Esophagus muscularis mucosa (tissue), 4 donors: ENCODE data around the gene CTH. TPM values are rescaled to one million over a fixed set of nuclear protein-coding genes. Genes with fewer than 3 reads are reported as not detected.
"Not testable (repeated sequence)": the region's sequence is repeated elsewhere in the genome, so short reads cannot be mapped to it uniquely, and the experiment has no call there.

Experiments used
- DNase-seq: peaks from one replicate; pipeline ENCODE4 v3.0.0-alpha.2; 2017; ENCODE audit errors: extremely low spot score
- H3K27ac ChIP-seq, 4 donors: fragments of 200-600 bp; sonication (generic); replicated peaks in 1 of 4; 1 replicate in 3 of 4; 2 replicates in 1 of 4; pipeline ENCODE4 v1.5.1; 2016 to 2019; ENCODE audit warnings: mild to moderate bottlenecking in 1 of 4
- H3K27me3 ChIP-seq, 4 donors: fragments of 200-600 bp; sonication (generic); one replicate each; pipeline versions ENCODE4 v1.5.1 to v1.6.0; 2016 to 2019
- H3K36me3 ChIP-seq, 4 donors: fragments of 200-600 bp; sonication (generic); one replicate each; pipeline ENCODE4 v1.5.1; 2016 to 2019
- H3K4me1 ChIP-seq, 4 donors: fragments of 200-600 bp; sonication (generic); one replicate each; pipeline ENCODE4 v1.5.1; 2016 to 2019
- H3K4me3 ChIP-seq, 4 donors: fragments of 200-600 bp; sonication (generic); 1 replicate in 2 of 4; 2 replicates in 2 of 4; pipeline ENCODE4 v1.5.1; 2016 to 2019; ENCODE audit warnings: mild to moderate bottlenecking in 4 of 4, moderate library complexity in 1 of 4
- H3K9me3 ChIP-seq, 4 donors: fragments of 200-600 bp; sonication (generic); 1 replicate in 3 of 4; 2 replicates in 1 of 4; pipeline ENCODE4 v1.5.1; 2016 to 2019
- CTCF ChIP-seq, 3 experiments: fragments of 200-600 bp in 2 of 3; fragments of 450-650 bp in 1 of 3; sonication (generic) in 2 of 3; IDR thresholded peaks; one replicate each; pipeline ENCODE4 v1.5.1; 2017 to 2019; ENCODE audit warnings: antibody characterized with exemption in 3 of 3, mild to moderate bottlenecking in 2 of 3, moderate library complexity in 1 of 3
- EP300 ChIP-seq: sonication (generic); formaldehyde crosslinking; IDR thresholded peaks from one replicate; pipeline ENCODE4 v1.6.1; 2017; ENCODE audit warnings: antibody characterized with exemption
- POLR2A ChIP-seq: fragments of 450-650 bp; IDR thresholded peaks from one replicate; pipeline ENCODE4 v1.6.1; 2017; ENCODE audit warnings: antibody characterized with exemption, moderate library complexity, mild to moderate bottlenecking, low read depth
- POLR2AphosphoS5 ChIP-seq, 2 donors: sonication (generic); formaldehyde crosslinking; IDR thresholded peaks; one replicate each; pipeline ENCODE4 v1.6.1; 2017; ENCODE audit warnings: antibody characterized with exemption in 2 of 2
- WGBS: methylation state at CpG from one replicate; pipeline ENCODE4 v1.1.5; 2018; 5-methylcytosine and 5-hydroxymethylcytosine counted together
- intact Hi-C: fragments of 100-400 bp; cut with DNase I; formaldehyde crosslinking; loops from one replicate; pipeline ENCODE4 v1.15.1; 2023
- total RNA-seq, 4 donors: library from RNA; depleted of rRNA; stranded (reverse); fragments of >200 nt; gene quantifications; one replicate each; pipeline versions ENCODE4 v1.1.0 to v1.2.1, GENCODE V29; 2016

CTH gene
- total RNA-seq, 4 donors from 2014 or later = 1.1 to 5.0 (median 3.8) TPM

GRCh38 chr1:70405780-70406416 is 5.2 kb upstream of the CTH start:
- intact Hi-C loops = no loop called here
- TF ChIP-seq POLR2A (no peak), POLR2AphosphoS5 (IDR thresholded peaks at IDR 0.05) (no peak), CTCF (IDR thresholded peaks at IDR 0.05) (no peak), EP300 (no peak)
- DNase-seq = no peak
- H3K4me3 ChIP-seq = no peak overlapping the region
- no peaks in the 10 kb centered on the region for H3K27me3 ChIP-seq
- H3K4me1 ChIP-seq = peaks cover 6 to 8% (median 7%) of the 10 kb centered on the region in 4 donors
- no peaks in the 10 kb centered on the region for H3K36me3 ChIP-seq
- H3K9me3 ChIP-seq = no peaks in the 10 kb centered on the region
- no peak overlapping the region for H3K27ac ChIP-seq
- 70% methylated on average over 12 of the region's 12 CpGs for WGBS

GRCh38 chr1:70409136-70409535 is 1.9 kb upstream of the CTH start:
- no peak for TF ChIP-seq CTCF (IDR thresholded peaks at IDR 0.05)
- TF ChIP-seq POLR2AphosphoS5 (IDR thresholded peaks at IDR 0.05) = no peak
- no peak for TF ChIP-seq EP300
- no peak for TF ChIP-seq POLR2A
- no peak overlapping the region for H3K27ac ChIP-seq
- DNase-seq = no peak
- H3K4me3 ChIP-seq = no peak overlapping the region
- intact Hi-C loops = no loop called here
- H3K9me3 ChIP-seq = no peaks in the 10 kb centered on the region
- H3K4me1 ChIP-seq = peaks cover 14 to 26% (median 24%) of the 10 kb centered on the region in 4 donors
- H3K36me3 ChIP-seq = no peaks in the 10 kb centered on the region
- 100% methylated on average over 2 of the region's 2 CpGs for WGBS
- H3K27me3 ChIP-seq = no peaks in the 10 kb centered on the region

GRCh38 chr1:70411360-70411844 is 334 bp downstream of the CTH start:
- H3K27ac ChIP-seq = peak overlapping the region; percentile 93 to 96 (median 95)
- no peaks in the 10 kb centered on the region for H3K9me3 ChIP-seq
- WGBS = under 1% methylated on average over 17 of the region's 17 CpGs
- no peaks in the 10 kb centered on the region for H3K27me3 ChIP-seq
- DNase-seq = no peak
- peaks cover 14 to 26% (median 24%) of the 10 kb centered on the region in 4 donors for H3K4me1 ChIP-seq
- TF ChIP-seq POLR2AphosphoS5 (IDR thresholded peaks at IDR 0.05) (no peak), CTCF (IDR thresholded peaks at IDR 0.05) (no peak), EP300 (no peak), POLR2A (no peak)
- intact Hi-C loops = loop anchor here (2.0 kb wide), 1 partner anchor 57 kb away; the partner anchor contains the start of gene ANKRD13C
- peak overlapping the region; percentile 66 to 84 (median 75) for H3K4me3 ChIP-seq
- H3K36me3 ChIP-seq = peaks cover 0 to 6% (median under 1%) of the 10 kb centered on the region in 4 donors

- WGBS = 73% methylated on average over 4 of the region's 4 CpGs
- intact Hi-C loops = no loop called here
- no peak overlapping the region for H3K27ac ChIP-seq
- no peak overlapping the region for H3K4me3 ChIP-seq
- H3K36me3 ChIP-seq = peaks cover 2 to 24% (median 7%) of the 10 kb centered on the region in 4 donors
- no peaks in the 10 kb centered on the region for H3K9me3 ChIP-seq
- H3K4me1 ChIP-seq = peaks cover 7 to 19% (median 17%) of the 10 kb centered on the region in 4 donors
- H3K27me3 ChIP-seq = no peaks in the 10 kb centered on the region
- DNase-seq = no peak
- TF ChIP-seq CTCF (IDR thresholded peaks at IDR 0.05) (no peak), POLR2AphosphoS5 (IDR thresholded peaks at IDR 0.05) (no peak), EP300 (no peak), POLR2A (no peak)
Observed at GRCh38 chr1:70415882-70416281, 4.8 kb downstream of the CTH start.

GRCh38 chr1:70418973-70419734 is 8.1 kb downstream of the CTH start:
- H3K4me1 ChIP-seq, H3K9me3 ChIP-seq, intact Hi-C loops, DNase-seq, H3K4me3 ChIP-seq, H3K27ac ChIP-seq, H3K27me3 ChIP-seq: not testable (repeated sequence)
- H3K36me3 ChIP-seq = peaks cover 2 to 43% (median 8%) of the 10 kb centered on the region in 4 donors
- WGBS = 87% methylated on average over 4 of the region's 4 CpGs
